GM21619 (cell line): ENCODE results near the gene RASGRF1.

Source experiments
- ATAC-seq: cut with Tn5 transposase; IDR thresholded peaks from one replicate; pipeline ENCODE4 v1.9.1; 2021; ENCODE audit not compliant: unreplicated experiment

Gene RASGRF1

DNA sequence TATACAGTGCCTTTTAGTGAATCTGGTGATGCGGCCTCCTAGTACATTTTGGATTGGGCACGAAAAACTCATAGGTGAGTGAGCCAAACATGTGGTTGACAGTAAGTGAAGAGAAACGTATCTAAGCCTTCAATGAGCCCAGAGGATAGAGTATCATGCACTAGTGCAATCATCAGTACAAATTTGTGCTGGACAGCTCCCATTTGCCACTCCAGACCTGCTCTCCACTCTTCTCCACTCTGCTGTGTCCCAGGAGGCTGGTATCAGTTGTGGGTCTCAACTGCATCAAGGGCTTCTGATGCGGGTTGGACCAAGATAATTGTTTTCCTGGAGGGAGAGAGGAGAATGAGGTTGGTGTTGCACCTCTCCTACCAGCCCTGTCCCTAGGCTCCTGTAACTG, 9.1 kb upstream of the RASGRF1 start:
- no peak for ATAC-seq

DNA sequence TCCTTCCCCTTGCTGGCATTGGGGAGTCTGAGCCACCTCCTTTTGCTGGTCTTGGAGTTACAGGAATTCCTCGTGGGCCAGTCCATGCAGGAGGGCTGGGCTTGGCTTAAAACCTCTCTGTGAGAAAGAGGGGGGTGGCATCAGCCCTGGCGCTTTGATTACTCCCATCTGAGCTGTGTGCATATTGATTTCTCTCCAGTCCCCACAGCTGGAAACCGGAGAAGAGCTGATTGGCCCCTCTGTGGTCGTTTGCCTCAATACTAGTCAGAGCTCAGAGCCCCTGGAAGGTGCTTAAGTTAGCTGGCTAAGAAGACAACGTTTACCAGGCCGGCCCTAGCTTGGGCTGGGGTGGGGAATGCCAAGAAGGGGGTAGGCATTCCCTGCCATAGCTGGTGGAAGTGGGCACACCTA, 4.0 kb upstream of the RASGRF1 start:
- ATAC-seq = no peak

DNA sequence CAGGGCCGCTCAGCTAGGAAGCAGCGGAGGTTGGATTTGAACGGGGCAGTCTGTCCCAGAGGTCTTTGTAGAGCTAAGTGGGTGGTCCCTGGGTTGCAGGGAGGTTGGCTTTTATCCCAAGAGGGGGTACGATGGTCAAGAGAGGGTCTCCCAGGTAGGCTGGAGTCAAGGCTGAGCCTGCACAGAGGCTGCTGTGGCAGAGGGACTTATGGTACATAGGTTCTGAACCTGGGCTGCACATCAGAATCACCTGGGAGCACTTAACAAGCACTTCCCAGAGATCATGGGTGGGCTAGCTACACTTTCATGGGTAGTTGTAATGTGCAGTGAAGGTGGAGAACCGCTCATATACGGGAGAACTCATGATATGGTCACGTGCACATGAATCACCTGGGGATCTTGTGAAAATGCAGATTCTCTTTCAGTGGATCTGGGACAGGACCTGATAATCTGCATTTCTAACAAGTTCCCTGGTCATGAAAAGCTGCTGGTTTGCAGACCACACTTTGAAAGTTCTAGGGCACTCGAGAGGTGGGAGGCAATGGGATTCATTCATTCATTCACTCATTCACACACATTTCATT, 2.9 kb upstream of the RASGRF1 start:
- ATAC-seq = no peak

DNA sequence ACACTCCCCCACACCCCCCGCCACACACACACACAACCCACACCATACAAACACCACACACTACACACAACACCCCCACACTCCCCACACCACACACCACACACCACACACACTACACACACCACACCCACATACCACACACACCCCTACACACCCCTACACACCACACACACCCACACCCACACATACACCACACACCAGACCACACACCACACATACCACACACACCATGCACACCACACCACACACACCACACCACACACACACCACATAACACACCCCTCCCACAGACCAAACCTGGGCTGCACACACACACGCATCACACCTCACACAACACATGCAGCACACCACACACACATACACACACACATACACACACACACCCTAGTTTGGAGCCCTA, 1.8 kb upstream of the RASGRF1 start:
- ATAC-seq = no peak

DNA sequence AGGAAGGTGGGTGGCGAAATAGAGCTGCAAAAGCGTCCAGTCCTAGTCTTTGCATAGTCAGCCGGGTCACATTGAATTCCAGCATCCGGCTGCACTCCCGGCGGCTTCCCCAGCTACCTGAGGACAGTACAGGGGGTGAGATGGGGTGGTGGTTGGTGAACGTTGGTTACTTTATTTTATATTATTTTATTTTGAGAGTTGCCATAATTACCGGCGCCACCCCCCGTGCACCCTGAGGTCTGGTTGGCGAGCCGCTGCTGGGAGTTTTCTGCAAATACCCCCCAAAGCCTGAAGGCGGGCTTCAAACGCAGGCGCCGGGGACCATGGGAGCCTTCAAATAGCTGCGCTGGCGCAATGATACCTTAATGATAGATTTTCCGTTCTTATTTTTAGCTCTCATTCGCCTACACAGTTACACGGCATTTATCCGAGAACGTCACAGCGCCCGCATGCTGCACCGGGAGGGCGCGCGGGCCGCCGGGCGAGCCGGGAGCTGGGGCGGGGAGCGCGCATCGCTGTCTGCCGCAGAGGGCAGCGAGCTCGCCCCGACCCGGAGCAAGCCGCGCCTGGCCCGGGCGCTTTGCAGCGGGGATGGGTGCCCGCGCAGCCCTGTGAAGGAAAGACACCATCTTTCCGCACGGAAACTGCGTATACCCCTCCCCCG, 756 bp upstream of the RASGRF1 start:
- no peak for ATAC-seq

DNA sequence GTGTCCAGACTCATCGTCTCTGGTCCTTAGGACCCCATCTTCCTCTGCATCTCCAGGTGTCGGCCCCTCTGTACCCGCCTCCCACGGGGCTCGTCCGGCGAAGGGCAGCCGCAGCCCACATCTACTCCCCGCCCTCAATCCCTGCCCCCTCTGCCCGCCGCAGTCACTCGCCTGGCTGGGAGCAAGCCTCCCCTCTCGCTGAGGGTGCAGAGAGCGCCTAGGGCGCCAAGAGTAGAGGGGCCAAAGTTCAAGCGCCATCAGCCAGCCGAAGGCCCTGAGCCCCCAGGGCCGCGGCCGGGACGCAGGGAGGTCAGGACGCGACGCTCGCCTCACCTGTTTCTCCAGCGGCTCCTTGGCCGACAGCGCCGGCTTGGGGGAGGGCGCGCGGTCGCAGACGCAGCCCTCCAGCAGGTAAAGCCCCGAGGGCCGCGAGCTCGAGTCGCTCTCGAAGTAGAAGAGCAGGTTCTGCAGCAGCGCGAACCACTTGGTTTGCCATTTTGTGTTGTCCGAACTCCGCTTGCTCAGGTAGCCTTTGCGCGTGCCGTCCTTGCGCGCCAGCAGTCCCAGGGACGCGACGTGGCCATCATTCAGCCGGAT, 592 bp downstream of the RASGRF1 start:
- ATAC-seq = no peak

DNA sequence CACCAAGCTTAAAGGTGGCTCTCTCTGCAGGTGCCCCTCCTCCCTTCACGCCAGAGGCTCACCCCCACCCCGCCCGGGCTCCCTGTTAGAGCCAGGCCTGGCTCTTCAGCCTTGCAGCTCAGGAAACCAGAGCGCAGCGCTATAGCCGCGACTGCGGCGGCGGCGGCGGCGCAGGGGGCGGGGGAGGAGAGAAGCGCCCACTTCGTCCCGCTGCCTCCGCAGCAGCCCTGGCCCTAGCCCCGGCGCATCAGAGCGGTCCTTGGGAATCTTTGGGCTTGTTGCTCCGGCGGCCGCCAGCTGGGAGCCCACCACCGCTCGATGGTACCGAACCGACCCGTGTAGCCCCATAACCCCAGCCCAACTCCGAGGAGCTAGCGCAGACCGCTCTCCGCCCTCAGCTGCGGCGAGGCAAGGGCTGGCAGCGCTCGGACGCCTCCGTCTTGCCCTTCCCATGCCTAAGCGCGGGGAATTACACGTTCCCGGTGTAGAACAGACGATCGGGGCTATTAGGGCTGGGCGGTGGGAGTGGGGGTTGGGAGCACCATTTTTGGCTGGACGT, 1.2 kb downstream of the RASGRF1 start:
- no peak for ATAC-seq

DNA sequence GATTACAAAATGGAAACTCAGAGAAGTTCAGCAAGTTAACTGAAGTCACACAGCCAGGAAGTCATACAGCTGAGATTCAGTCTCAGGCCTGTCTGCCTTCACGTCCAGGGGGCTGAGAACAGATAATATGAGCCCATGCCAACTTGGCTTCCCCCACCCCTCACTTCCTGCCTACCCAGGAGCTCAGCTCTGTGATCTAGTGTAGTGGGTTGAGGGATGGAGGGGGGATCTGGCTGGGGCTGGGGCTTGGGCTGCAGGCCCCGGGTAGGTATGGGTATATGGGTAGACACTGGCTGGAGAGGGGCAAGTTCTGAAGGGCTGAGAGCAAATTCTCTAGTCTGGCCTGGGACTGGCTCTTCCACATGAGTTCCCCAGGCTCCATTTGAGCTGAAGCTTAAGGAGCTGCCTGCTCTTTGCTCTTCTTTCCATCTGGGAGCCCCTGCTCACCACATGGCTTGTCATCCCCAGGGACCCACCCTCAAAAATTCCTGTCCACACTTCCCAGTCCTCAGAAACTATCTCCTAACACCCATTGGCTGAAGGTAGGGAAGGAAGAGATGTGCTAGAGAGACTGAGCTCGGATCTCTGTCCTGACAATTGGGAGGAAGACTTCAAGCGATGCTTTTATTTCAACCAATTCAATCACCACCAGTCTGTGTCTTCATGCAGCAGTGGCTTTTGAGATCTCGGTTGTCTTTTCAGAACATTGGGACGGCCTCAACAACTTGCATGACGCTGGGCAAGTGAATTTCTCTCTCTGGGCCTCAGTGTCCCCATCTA, 2.0 kb downstream of the RASGRF1 start:
- ATAC-seq = no peak

DNA sequence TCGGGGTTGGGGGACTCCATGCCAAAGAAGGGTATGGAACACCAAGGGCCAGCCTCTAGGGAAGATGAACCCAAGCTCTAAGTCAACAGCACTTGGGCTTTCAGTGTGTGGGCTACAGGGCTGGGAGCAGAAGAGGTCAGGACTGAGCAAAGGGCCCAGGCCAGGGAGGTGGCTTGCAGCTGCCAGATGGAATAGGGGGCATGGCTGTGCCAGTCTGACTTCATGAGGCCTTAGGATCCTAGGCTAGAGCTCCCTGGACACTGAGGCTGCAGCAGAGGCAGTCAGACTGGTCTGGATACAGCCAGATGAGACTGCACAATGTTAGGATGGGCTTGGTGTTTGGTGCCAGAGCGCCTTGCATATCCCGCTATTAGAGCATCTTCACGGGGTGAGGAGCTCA, 3.8 kb downstream of the RASGRF1 start:
- ATAC-seq = no peak

DNA sequence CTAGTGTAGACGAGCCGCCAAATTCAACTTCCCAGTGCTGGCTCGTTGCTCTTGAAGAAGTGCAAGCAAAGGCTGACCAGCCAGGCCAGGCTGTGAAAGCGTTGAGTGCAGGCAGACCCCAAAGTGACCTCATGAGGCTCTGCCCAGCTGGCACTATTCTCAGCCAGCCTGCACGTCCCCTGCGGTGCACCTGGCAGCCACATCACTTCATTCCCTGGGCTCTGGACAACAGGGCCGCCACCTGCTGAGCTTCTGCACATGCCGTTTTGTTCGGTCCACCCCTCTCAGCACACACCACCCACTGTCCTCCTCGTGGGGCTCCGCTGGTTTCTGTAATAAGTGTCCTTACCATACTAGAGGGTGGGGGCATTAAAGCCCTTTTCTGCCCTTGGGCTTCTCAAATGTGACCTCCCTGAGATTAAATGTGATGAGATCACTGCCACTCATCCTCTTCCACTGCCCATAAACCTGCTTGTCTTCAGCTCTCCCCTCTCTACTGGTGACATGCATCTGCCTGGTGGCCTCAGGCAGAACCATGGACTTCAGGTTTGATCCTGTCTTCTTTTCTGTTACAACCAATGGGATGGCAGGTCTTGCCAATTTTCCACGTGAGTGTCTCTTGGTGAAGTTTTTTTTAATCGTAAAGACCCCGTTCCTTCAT, 6.1 kb downstream of the RASGRF1 start:
- ATAC-seq = no peak

DNA sequence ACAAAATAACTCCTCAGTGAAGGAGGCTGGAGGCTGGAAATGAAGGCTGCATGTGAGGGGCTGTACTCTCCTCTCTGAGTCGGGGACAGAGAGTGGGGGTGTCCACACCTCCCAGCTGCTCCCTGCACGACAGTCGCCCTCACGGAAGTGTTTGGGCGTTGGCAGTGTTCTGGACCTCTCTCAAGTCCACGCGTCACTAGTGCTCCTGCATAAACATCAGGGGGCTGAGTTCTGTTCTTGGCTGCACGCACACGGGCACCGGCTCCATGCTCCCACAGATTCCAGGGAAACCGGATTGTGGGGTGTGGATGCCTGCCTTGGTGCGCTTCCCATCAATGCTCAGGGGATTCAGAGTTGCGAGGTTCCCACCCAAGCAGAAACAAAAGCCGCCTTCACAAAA, 7.4 kb downstream of the RASGRF1 start:
- ATAC-seq = no peak

DNA sequence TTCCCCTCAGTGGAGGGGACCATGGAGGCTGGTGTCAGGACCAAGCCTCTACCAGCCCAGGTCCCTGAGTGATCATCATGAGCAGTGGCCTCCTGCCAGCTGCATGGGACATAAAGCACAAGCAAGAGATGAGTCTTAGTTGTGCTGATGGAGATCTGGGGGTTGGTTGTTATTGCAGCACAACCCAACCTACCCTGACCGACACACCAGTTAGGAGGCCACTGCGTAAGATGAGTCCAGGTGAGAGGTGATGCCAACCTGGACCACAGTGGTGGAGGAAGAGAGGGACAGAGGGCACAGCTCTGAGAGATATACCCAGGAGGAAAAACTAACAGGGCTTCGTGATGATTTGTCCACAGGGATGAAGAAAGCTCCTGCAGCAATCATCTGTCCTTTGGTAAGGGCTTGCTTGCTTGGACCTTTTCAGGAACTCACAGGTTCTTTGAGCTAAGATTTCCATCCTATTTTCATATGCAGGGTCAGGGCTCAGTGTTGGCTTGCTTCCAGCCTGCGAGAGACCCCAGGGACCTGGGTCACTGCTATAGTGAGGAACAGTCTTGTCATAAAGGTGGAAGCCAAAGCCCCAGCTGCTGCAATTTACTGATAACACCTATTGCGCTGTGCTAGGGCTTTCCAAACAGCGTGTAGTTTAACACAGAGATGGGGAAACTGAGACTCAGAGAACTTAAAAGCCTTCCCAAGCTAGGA, 8.1 kb downstream of the RASGRF1 start:
- ATAC-seq = no peak

DNA sequence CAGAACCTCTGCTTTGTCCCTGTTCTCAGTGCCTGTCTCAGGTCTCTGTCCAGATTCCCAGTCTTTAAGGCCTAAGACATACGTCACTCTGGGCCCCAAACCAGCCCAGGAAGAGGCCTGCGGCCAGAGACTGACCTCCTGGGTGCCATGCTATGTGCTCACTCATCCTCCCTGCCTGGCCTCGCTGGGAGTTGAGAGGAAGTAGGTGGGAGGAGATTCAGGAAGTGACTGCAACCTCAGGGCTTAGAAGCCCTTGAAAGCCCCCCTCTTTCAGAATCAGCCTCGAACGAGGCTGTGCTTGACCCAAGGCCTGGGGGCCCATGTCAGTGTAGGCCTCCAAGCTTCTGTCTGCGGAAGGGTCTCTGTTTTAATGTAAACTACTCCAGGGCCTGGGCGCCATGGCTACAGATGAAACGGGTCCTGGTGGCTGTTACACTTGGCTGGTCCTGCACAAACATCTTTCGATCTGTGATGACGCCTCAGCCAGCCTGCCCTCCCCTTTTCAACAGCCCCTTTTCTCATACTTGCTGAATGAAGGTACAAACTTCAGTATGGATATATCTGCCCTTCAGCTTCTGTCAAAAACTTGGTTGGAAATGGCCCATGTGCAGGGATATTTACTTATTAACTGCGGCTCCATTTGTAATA, 11.7 kb downstream of the RASGRF1 start:
- no peak for ATAC-seq

DNA sequence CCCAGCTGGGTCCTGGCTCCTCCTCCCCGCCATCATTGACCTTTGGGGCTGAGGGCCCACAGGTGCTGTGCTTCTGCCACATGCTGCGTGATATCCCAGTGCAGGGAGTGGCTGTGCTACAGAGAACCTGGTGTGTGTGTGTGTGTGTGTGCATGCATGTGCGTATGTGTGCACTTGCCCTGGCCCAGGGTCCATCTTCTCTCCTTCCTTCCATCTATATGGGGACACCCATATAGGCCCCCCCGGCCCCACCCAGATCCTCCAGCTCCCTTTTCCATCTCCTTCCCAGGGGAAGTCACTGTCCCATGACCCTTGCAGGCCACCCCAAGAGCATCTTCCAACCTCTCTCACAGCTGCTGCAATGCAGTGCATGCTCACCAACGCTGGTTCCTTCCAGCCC, 12.6 kb downstream of the RASGRF1 start:
- no peak for ATAC-seq

DNA sequence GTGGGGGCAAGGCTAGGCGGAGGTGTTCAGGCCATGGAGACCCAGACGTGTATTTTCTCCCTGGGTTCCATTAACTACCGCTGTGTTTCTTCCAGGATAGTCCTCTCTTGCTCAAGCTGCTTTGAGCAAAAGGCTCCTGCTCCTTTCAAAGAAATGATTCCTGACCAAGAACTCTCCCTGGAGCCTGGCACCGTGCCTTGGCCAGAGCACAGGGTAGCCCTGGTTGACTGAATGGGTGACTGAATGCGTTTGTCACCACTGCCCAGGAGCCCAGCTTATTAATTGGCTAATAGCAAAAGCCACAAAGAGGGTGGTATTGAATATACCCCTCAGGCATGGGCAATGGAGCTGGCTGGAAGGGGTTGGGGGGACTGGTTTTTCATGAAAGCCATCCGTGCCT, 13.9 kb downstream of the RASGRF1 start:
- ATAC-seq = no peak

DNA sequence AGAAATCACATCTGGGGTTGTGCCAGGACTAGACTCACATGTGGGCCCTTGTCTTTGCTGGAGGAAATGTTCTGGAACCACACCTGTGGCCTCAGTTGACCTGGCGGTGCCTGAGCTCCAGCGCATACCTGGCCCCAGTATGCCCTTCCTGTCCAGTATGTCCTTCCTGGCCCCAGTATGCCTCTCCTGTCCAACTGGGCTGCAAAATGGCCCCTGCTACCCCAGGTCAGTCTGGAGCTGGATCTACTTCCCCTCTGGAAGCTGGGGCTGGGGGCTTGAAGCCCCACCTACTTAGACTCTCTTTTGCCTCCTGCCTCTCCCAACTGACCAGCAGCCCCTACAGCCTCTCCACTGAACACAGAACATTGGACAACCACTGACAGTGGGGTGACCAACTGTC, 15.3 kb downstream of the RASGRF1 start:
- ATAC-seq = no peak

DNA sequence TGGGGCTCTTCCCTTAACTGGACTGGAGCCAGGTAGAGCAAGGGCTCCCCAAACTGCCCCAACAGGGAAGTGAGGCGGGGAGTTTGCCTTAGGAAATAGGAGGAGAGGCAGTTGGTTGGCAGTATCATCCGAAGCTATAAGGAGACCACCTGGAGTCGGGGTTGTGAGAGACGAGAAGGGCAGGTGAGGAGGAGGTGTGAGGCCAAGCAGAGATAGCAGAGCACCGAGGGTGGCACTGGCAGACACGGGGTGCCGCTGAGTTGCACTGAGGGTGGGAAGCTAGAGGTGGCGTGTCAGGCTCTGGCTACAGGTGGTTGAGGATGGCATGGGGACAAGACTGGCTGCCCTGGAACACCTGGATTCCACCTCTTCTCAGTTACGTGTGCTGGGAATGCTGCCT, 17.2 kb downstream of the RASGRF1 start:
- no peak for ATAC-seq

DNA sequence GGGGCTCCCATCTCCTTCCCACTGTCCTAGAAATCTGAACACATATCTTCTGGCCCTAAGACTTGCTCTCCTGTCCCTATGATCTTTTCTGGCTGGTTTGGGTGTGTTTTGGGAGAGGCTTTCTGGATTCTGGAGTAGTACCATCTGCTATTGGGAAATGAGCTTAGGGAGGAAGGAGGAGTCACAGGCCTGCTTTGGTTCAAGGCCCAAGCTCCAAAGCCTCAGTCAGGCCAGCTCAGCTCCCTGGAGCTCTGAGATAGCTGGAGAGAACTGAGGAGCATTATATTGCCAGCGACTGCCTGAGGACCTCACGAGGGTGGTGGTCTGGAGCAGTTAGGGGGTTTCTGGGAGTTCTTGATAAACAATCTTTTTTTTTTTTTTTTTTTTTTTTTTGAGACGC, 18.7 kb downstream of the RASGRF1 start:
- no peak for ATAC-seq

DNA sequence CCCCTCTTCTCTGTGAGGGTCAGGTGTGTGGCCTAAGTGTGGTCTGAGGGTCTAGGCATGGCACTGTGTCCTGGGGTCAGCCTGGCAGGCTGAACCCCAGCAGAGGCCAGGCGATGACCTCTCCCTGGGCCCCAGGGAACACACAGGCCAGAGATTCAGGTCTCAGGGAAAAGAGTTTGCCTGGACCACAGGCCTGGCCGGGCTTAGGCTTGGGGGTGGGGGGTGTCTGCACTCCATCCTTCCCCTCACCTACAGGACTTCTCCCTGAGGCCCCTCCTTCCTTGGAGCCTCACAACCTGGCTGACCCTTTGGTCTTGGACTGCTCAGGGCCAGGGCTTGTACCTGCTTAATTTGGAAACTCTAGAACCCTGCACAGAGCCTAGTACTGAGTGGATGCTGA, 21.8 kb downstream of the RASGRF1 start:
- ATAC-seq = no peak

DNA sequence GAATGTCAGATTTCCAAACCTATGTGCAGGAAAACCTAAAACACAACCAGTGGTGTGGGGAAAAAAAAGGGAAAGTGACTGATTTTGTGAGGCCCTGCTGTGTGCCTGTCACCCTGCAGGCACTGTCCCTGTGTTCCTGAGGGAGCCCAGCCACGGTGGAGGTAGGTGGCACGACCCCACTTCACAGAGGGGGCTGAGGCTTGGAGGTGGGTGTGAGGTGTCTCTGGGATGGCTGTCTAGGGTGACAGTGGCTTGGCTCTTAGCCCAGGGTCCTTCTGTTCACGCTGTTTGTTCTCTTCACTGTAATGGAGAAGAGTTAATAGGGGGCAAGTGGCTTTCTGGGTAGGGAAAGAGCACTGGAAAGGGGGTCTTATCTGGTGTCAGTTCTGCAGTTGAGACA, 22.6 kb downstream of the RASGRF1 start:
- ATAC-seq = no peak
